ENCODE data around the gene MAP2K7. TPM values are rescaled to one million over a fixed set of nuclear protein-coding genes. Genes with fewer than 3 reads are reported as not detected.

Gene MAP2K7
- total RNA-seq, 2 experiments from 2014 or later, result 32.2 to 33.7 TPM

GRCh38 chr19:7901337-7901736, 2.3 kb upstream of the MAP2K7 start:
- no peak for ATAC-seq
- no peak overlapping the region for H3K27ac Mint-ChIP-seq
- peaks cover 22% of the 10 kb centered on the region for H3K4me1 Mint-ChIP-seq
- H3K36me3 Mint-ChIP-seq (ENCODE audit: low read depth), result peaks cover 15% of the 10 kb centered on the region
- DNase-seq, result no peak
- ChIA-PET CTCF (interaction anchor here (0.6 to 1.5 kb wide), 5 partner anchors 11 to 413 kb away, joined by 3 to 7 read pairs (median 3); partner anchors contain the start of gene PEX11G), POLR2A (interaction anchor here (1.5 kb wide), 1 partner anchor 43 kb away, joined by 4 read pairs; the partner anchor contains the start of gene TIMM44)
- no peaks in the 10 kb centered on the region for H3K9me3 Mint-ChIP-seq (ENCODE audit: low read depth)
- no peak overlapping the region for H3K4me3 Mint-ChIP-seq
- H3K27me3 Mint-ChIP-seq, result peaks cover 2% of the 10 kb centered on the region
- intact Hi-C loops (cut with DNase I, micrococcal nuclease), result loop anchor here in 1 of 2 experiments (5.0 kb wide), 1 partner anchor 931 kb away; the partner anchor contains the start of genes MBD3L1 and ZNF558

GRCh38 chr19:7902796-7903243, 857 bp upstream of the MAP2K7 start:
- H3K27ac Mint-ChIP-seq, result peak overlapping the region; percentile 75
- CTCF ChIA-PET, result interaction anchor here (1.0 to 2.4 kb wide), 5 partner anchors 13 to 334 kb away, joined by 4 to 16 read pairs (median 6); partner anchors contain the start of genes SNAPC2 and TIMM44
- intact Hi-C loops (cut with DNase I, micrococcal nuclease), result loop anchor here (1.0 to 5.0 kb wide), 13 partner anchors 17 to 929 kb away; partner anchors contain the start of genes SNAPC2 (in 2 of the 2), TIMM44 (in 2 of the 2), ELAVL1 (in 1 of the 2) and MBD3L1 (in 1 of the 2)
- H3K9me3 Mint-ChIP-seq (ENCODE audit: low read depth), result no peaks in the 10 kb centered on the region
- peaks cover 22% of the 10 kb centered on the region for H3K4me1 Mint-ChIP-seq
- H3K27me3 Mint-ChIP-seq, result no peaks in the 10 kb centered on the region
- H3K4me3 Mint-ChIP-seq, result peak overlapping the region; percentile 85
- ATAC-seq (no peak), DNase-seq (no peak)
- POLR2A ChIA-PET, result interaction anchor here (0.6 to 1.6 kb wide), 4 partner anchors 13 to 611 kb away, joined by 3 to 4 read pairs (median 3); partner anchors contain the start of genes TIMM44 and ZNF414
- peaks cover 18% of the 10 kb centered on the region for H3K36me3 Mint-ChIP-seq (ENCODE audit: low read depth)

- no peaks in the 10 kb centered on the region for H3K9me3 Mint-ChIP-seq (ENCODE audit: low read depth)
- H3K27me3 Mint-ChIP-seq, result no peaks in the 10 kb centered on the region
- no peak for DNase-seq
- H3K4me1 Mint-ChIP-seq, result peaks cover 22% of the 10 kb centered on the region
- H3K36me3 Mint-ChIP-seq (ENCODE audit: low read depth), result peaks cover 18% of the 10 kb centered on the region
- peak; percentile 50 for ATAC-seq
- peak overlapping the region; percentile 92 for H3K27ac Mint-ChIP-seq
- POLR2A ChIA-PET, result interaction anchor here (0.6 to 1.6 kb wide), 5 partner anchors 11 to 277 kb away, joined by 3 to 4 read pairs (median 3); partner anchors contain the start of gene TIMM44
- H3K4me3 Mint-ChIP-seq, result peak overlapping the region; percentile 85
- CTCF ChIA-PET, result interaction anchor here (1.0 to 2.4 kb wide), 5 partner anchors 12 to 336 kb away, joined by 4 to 16 read pairs (median 6); partner anchors contain the start of genes SNAPC2 and TIMM44
- intact Hi-C loops (cut with DNase I, micrococcal nuclease), result loop anchor here in 1 of 2 experiments (1.0 to 5.0 kb wide), 3 partner anchors 12 to 928 kb away; partner anchors contain the start of genes MBD3L1 and ZNF558
These were observed 670 bp downstream of the MAP2K7 start for GRCh38 chr19:7904074-7905020.

- intact Hi-C loops (cut with DNase I, micrococcal nuclease), result no loop called here
- ChIA-PET CTCF (no interaction called here), POLR2A (no interaction called here)
- DNase-seq, result no peak
- Mint-ChIP-seq H3K27ac (peak overlapping the region; percentile 92), H3K36me3 (ENCODE audit: low read depth) (peaks cover 18% of the 10 kb centered on the region), H3K27me3 (no peaks in the 10 kb centered on the region), H3K4me3 (peak overlapping the region; percentile 85), H3K9me3 (ENCODE audit: low read depth) (no peaks in the 10 kb centered on the region), H3K4me1 (peaks cover 22% of the 10 kb centered on the region)
- ATAC-seq, result no peak
These were observed 1.6 kb downstream of the MAP2K7 start for GRCh38 chr19:7905268-7905667.

- CTCF ChIA-PET, result no interaction called here
These were observed 2.2 kb downstream of the MAP2K7 start for GRCh38 chr19:7905859-7906258.

GRCh38 chr19:7907122-7907521, 3.4 kb downstream of the MAP2K7 start:
- no peak overlapping the region for H3K27ac Mint-ChIP-seq
- no peaks in the 10 kb centered on the region for H3K9me3 Mint-ChIP-seq (ENCODE audit: low read depth)
- DNase-seq (no peak), ATAC-seq (no peak)
- intact Hi-C loops (cut with DNase I, micrococcal nuclease), result no loop called here
- ChIA-PET CTCF (no interaction called here), POLR2A (no interaction called here)
- peaks cover 22% of the 10 kb centered on the region for H3K4me1 Mint-ChIP-seq
- peaks cover 28% of the 10 kb centered on the region for H3K36me3 Mint-ChIP-seq (ENCODE audit: low read depth)
- H3K27me3 Mint-ChIP-seq, result no peaks in the 10 kb centered on the region
- no peak overlapping the region for H3K4me3 Mint-ChIP-seq

More at GRCh38 chr19:7905859-7906258, 2.2 kb downstream of the MAP2K7 start:
- Mint-ChIP-seq H3K4me3 (peak overlapping the region; percentile 85), H3K9me3 (ENCODE audit: low read depth) (no peaks in the 10 kb centered on the region), H3K36me3 (ENCODE audit: low read depth) (peaks cover 22% of the 10 kb centered on the region), H3K27ac (no peak overlapping the region), H3K27me3 (no peaks in the 10 kb centered on the region), H3K4me1 (peaks cover 22% of the 10 kb centered on the region)
- ATAC-seq (no peak), DNase-seq (no peak)
- POLR2A ChIA-PET, result no interaction called here
- intact Hi-C loops (cut with DNase I, micrococcal nuclease), result no loop called here

GRCh38 chr19:7907544-7907943, 3.9 kb downstream of the MAP2K7 start:
- intact Hi-C loops (cut with DNase I, micrococcal nuclease), result no loop called here
- no peaks in the 10 kb centered on the region for H3K9me3 Mint-ChIP-seq (ENCODE audit: low read depth)

GRCh38 chr19:7908078-7908699, 4.5 kb downstream of the MAP2K7 start:
- intact Hi-C loops (cut with DNase I, micrococcal nuclease), result no loop called here
- Mint-ChIP-seq H3K4me1 (peaks cover 18% of the 10 kb centered on the region), H3K36me3 (ENCODE audit: low read depth) (peaks cover 32% of the 10 kb centered on the region), H3K27ac (no peak overlapping the region), H3K4me3 (no peak overlapping the region), H3K27me3 (no peaks in the 10 kb centered on the region), H3K9me3 (ENCODE audit: low read depth) (no peaks in the 10 kb centered on the region)
- ChIA-PET CTCF (interaction anchor here (0.9 kb wide), 1 partner anchor 21 kb away, joined by 3 read pairs; no protein-coding TSS in a partner anchor), POLR2A (no interaction called here)
- DNase-seq (no peak), ATAC-seq (no peak)

More at GRCh38 chr19:7907544-7907943, 3.9 kb downstream of the MAP2K7 start:
- Mint-ChIP-seq H3K27me3 (no peaks in the 10 kb centered on the region), H3K4me1 (peaks cover 20% of the 10 kb centered on the region), H3K4me3 (no peak overlapping the region), H3K27ac (no peak overlapping the region), H3K36me3 (ENCODE audit: low read depth) (peaks cover 29% of the 10 kb centered on the region)
- ATAC-seq (no peak), DNase-seq (no peak)
- CTCF ChIA-PET, result interaction anchor here (0.9 kb wide), 1 partner anchor 21 kb away, joined by 3 read pairs; no protein-coding TSS in a partner anchor
- POLR2A ChIA-PET, result no interaction called here

- Mint-ChIP-seq H3K27me3 (no peaks in the 10 kb centered on the region), H3K27ac (no peak overlapping the region), H3K4me1 (peaks cover 18% of the 10 kb centered on the region), H3K36me3 (ENCODE audit: low read depth) (peaks cover 30% of the 10 kb centered on the region), H3K4me3 (no peak overlapping the region), H3K9me3 (ENCODE audit: low read depth) (no peaks in the 10 kb centered on the region)
- POLR2A ChIA-PET, result no interaction called here
- intact Hi-C loops (cut with DNase I, micrococcal nuclease), result no loop called here
- ATAC-seq (no peak), DNase-seq (no peak)
- CTCF ChIA-PET, result interaction anchor here (0.9 kb wide), 1 partner anchor 20 kb away, joined by 3 read pairs; no protein-coding TSS in a partner anchor
These were observed 5.2 kb downstream of the MAP2K7 start for GRCh38 chr19:7908742-7909461.

- Mint-ChIP-seq H3K4me3 (no peak overlapping the region), H3K36me3 (ENCODE audit: low read depth) (peaks cover 30% of the 10 kb centered on the region), H3K27ac (no peak overlapping the region), H3K27me3 (no peaks in the 10 kb centered on the region), H3K4me1 (peaks cover 16% of the 10 kb centered on the region), H3K9me3 (ENCODE audit: low read depth) (no peaks in the 10 kb centered on the region)
- ChIA-PET POLR2A (no interaction called here), CTCF (no interaction called here)
- intact Hi-C loops (cut with DNase I, micrococcal nuclease), result no loop called here
- ATAC-seq, result no peak
- no peak for DNase-seq
These were observed 5.9 kb downstream of the MAP2K7 start for GRCh38 chr19:7909471-7910067.

Data from activated CD4-positive, alpha-beta T cell treated with anti-CD3 and anti-CD28 coated beads for 36 hours (primary cell).